B cell (primary cell): ENCODE measurements around the gene DLGAP5. TPM values are rescaled to one million over a fixed set of nuclear protein-coding genes. Genes with fewer than 3 reads are reported as not detected.

ENCODE experiments used
- ATAC-seq: fragments of 200-7000 bp; cut with Tn5 transposase; one replicate; pipeline ENCODE4 v1.10.0; 2021; ENCODE audit warnings: low read depth, mild to moderate bottlenecking, moderate number of reproducible peaks, moderate library complexity
- CTCF ChIA-PET: fragments of 350-600 bp; sonication (Branson Sonifier 250); formaldehyde crosslinking; loops from one replicate; lab custom pipeline; 2021; ENCODE audit warnings: antibody characterized with exemption, inconsistent platforms; lab: Charles Lee
- POLR2A ChIA-PET: fragments of 350-600 bp; sonication (Branson Sonifier 250); formaldehyde crosslinking; loops from one replicate; lab custom pipeline; 2021; ENCODE audit warnings: antibody characterized with exemption; lab: Charles Lee
- DNase-seq: peaks from one replicate; pipeline ENCODE4 v3.0.0; 2013
- H2AFZ ChIP-seq: 2 replicates; pipeline ENCODE4 v1.6.1; 2012; ENCODE audit warnings: mild to moderate bottlenecking, low read depth, low read length; ENCODE audit not compliant: insufficient read depth, poor library complexity, severe bottlenecking
- H3K27ac ChIP-seq, 2 donors: 1 replicate in 1 of 2; 2 replicates in 1 of 2; pipeline ENCODE4 v1.5.1; 2012 to 2013; ENCODE audit warnings: low read length in 2 of 2, mild to moderate bottlenecking in 2 of 2, moderate library complexity in 1 of 2
- H3K27me3 ChIP-seq, 4 experiments: fragments of 200-600 bp in 1 of 4; sonication (generic) in 1 of 4; replicated peaks in 1 of 4; 1 replicate in 2 of 4; 2 replicates in 2 of 4; pipeline versions ENCODE4 v1.6.1 to v1.7.0; 2013 to 2016; ENCODE audit warnings: low read length in 3 of 4, mild to moderate bottlenecking in 2 of 4, mixed read lengths in 1 of 4, moderate library complexity in 1 of 4; ENCODE audit not compliant: insufficient read depth in 4 of 4, control insufficient read depth in 3 of 4; ENCODE audit errors: control extremely low read depth in 1 of 4
- H3K36me3 ChIP-seq, 2 experiments: replicated peaks in 1 of 2; 1 replicate in 1 of 2; 2 replicates in 1 of 2; pipeline versions ENCODE4 v1.6.1 to v1.7.1; 2013; ENCODE audit warnings: low read length in 1 of 2; ENCODE audit not compliant: insufficient read depth in 2 of 2, control insufficient read depth in 1 of 2; ENCODE audit errors: control extremely low read depth in 1 of 2, extremely low read depth in 1 of 2
- H3K4me1 ChIP-seq, 2 donors: fragments of 200-600 bp in 1 of 2; sonication (generic) in 1 of 2; 1 replicate in 1 of 2; 2 replicates in 1 of 2; pipeline versions ENCODE4 v1.5.1 to v1.6.1; 2013 to 2017; ENCODE audit warnings: low read length in 2 of 2; ENCODE audit not compliant: control insufficient read depth in 2 of 2, insufficient read depth in 2 of 2
- H3K4me2 ChIP-seq: replicated peaks from 2 replicates; pipeline ENCODE3; 2012; ENCODE audit warnings: mild to moderate bottlenecking, low read depth, low read length; ENCODE audit not compliant: poor library complexity, severe bottlenecking
- H3K4me3 ChIP-seq, 5 experiments: fragments of 200-600 bp in 1 of 5; sonication (generic) in 1 of 5; 1 replicate in 3 of 5; 2 replicates in 2 of 5; pipeline versions ENCODE4 v1.5.1 to v1.7.0; 2011 to 2016; ENCODE audit warnings: low read length in 4 of 5, mild to moderate bottlenecking in 4 of 5, low read depth in 2 of 5, control low read depth in 1 of 5, moderate library complexity in 1 of 5; ENCODE audit not compliant: insufficient read depth in 1 of 5; ENCODE audit errors: control extremely low read depth in 1 of 5, extremely low read depth in 1 of 5
- H3K79me2 ChIP-seq: fragments of 200-600 bp; sonication (generic); one replicate; pipeline ENCODE4 v1.6.0; 2016; ENCODE audit warnings: low read length; ENCODE audit not compliant: control insufficient read depth, insufficient read depth
- H3K9ac ChIP-seq: fragments of 200-600 bp; sonication (generic); 2 replicates; pipeline ENCODE4 v1.6.1; 2017; ENCODE audit warnings: mild to moderate bottlenecking, low read length, moderate library complexity
- H3K9me3 ChIP-seq, 3 donors: one replicate each; pipeline versions ENCODE4 v1.6.1 to v1.7.1; 2013; ENCODE audit warnings: low read length in 2 of 3; ENCODE audit not compliant: control insufficient read depth in 2 of 3, insufficient read depth in 1 of 3; ENCODE audit errors: control extremely low read depth in 1 of 3
- H4K20me1 ChIP-seq: 2 replicates; pipeline ENCODE4 v1.6.0; 2012; ENCODE audit warnings: mild to moderate bottlenecking, low read length; ENCODE audit not compliant: insufficient read depth, control insufficient read depth, poor library complexity, severe bottlenecking
- H3K27ac Mint-ChIP-seq: one replicate; pipeline ENCODE4 v1.8.0; 2021; ENCODE audit warnings: mixed read lengths
- H3K27me3 Mint-ChIP-seq: one replicate; pipeline ENCODE4 v1.8.0; 2021; ENCODE audit warnings: mixed read lengths
- H3K4me1 Mint-ChIP-seq: one replicate; pipeline ENCODE4 v1.8.0; 2021; ENCODE audit warnings: mixed read lengths
- H3K4me3 Mint-ChIP-seq: one replicate; pipeline ENCODE4 v1.8.0; 2021; ENCODE audit warnings: mixed read lengths
- H3K9me3 Mint-ChIP-seq: one replicate; pipeline ENCODE4 v1.8.0; 2022; ENCODE audit warnings: mixed read lengths; ENCODE audit not compliant: insufficient read depth
- EZH2 ChIP-seq: IDR thresholded peaks from 2 replicates; pipeline ENCODE4 v1.6.1; 2012; ENCODE audit warnings: borderline replicate concordance, low read depth, mild to moderate bottlenecking, moderate library complexity, low read length; ENCODE audit not compliant: insufficient read depth, poor library complexity, severe bottlenecking
- WGBS: methylation state at CpG from one replicate; pipeline ENCODE4 v1.1.5; 2013; ENCODE audit warnings: missing lambda C conversion rate; ENCODE audit not compliant: insufficient coverage; 5-methylcytosine and 5-hydroxymethylcytosine counted together
- intact Hi-C: fragments of 100-400 bp; cut with micrococcal nuclease; formaldehyde crosslinking; loops from one replicate; pipeline ENCODE4 v1.10.0; 2022
- polyA plus RNA-seq: library from polyadenylated mRNA; depleted of rRNA; stranded (reverse); fragments of >200 nt; gene quantifications from 2 replicates; pipeline ENCODE4 v1.2.3, GENCODE V29; 2012
- total RNA-seq, 2 donors: library from RNA; stranded (reverse); fragments of 120-200 nt in 1 of 2; gene quantifications; 1 replicate in 1 of 2; 2 replicates in 1 of 2; pipeline versions ENCODE4 v1.2.3 to v1.2.4, GENCODE V29; 2013 to 2022
- TF ChIP-seq, protein P1 (sequence below): fragments of 200-600 bp; IDR thresholded peaks from one replicate; pipeline ENCODE4 v1.8.0; 2022; ENCODE audit warnings: antibody characterized with exemption, mild to moderate bottlenecking

DLGAP5 gene
- total and polyA plus RNA-seq, 2 donors (not counting 1 experiment from before 2014, with no cell fraction given): 0.12 TPM; not detected in 1

DNA sequence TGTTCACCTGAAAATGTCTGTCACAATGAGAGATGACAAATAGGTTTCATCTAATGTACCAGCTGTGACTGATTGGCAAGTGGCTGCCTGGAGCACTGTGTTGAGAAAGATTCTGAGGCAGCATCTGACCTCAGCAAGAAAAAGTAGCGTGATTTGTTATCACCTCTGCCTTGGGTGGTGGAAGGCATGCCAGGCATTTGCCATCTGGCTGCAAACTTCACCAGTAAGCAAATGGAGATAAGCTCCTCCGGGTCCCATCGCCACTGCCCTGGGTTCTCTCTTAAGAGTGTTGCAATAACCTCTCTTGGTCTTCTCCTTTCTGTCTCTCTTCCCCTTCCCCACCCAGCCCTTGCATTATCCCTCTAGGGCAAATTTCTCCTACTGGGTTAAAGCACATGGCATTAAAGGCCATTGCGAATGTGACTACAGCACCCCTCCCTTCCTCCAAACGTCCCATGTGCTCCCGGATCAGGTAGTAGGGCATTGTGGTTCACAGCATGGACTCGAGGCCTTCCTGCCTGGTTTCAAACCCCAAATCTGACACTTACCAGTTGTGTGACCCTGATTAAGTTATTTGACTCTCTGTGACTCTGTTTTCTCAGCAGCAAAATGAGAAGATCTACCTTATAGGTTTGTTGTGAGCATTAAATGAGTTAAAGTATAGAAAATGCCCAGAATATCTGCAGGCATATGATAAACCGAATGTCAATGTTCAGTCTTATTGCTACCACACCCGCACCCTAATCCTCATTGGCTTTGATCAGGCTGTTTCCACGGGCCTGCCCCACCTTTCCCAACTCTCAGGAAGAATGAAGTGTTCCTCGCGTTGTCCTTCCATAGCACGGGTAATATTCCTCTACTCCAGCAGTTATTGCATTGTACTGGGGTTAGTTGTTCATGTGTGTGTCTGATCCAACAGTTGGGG is 70.6 kb downstream of the DLGAP5 start:
- Histone ChIP-seq H3K4me3 (no peak overlapping the region), H3K36me3 (no peaks in the 10 kb centered on the region), H4K20me1 (no peaks in the 10 kb centered on the region), H3K27me3 (peaks cover 0 to 3% (median 0%) of the 10 kb centered on the region in 4 experiments), H3K9me3 (no peaks in the 10 kb centered on the region), H3K79me2 (no peaks in the 10 kb centered on the region), H3K9ac (no peak overlapping the region), H3K4me2 (no peak overlapping the region), H3K4me1 (peaks cover 0 to 6% of the 10 kb centered on the region in 2 donors), H2AFZ (no peak overlapping the region), H3K27ac (no peak overlapping the region)
- WGBS: 89% methylated on average over 8 of the region's 13 CpGs
- DNase-seq: no peak
- intact Hi-C loops: no loop called here
- Mint-ChIP-seq H3K4me1 (peaks cover 4% of the 10 kb centered on the region), H3K27me3 (peaks cover 4% of the 10 kb centered on the region), H3K27ac (no peak overlapping the region), H3K9me3 (no peaks in the 10 kb centered on the region), H3K4me3 (no peak overlapping the region)
- ChIA-PET POLR2A (no interaction called here), CTCF (no interaction called here)
- no peak for ATAC-seq
- TF ChIP-seq EZH2: no peak
- TF ChIP-seq, protein P1, sequence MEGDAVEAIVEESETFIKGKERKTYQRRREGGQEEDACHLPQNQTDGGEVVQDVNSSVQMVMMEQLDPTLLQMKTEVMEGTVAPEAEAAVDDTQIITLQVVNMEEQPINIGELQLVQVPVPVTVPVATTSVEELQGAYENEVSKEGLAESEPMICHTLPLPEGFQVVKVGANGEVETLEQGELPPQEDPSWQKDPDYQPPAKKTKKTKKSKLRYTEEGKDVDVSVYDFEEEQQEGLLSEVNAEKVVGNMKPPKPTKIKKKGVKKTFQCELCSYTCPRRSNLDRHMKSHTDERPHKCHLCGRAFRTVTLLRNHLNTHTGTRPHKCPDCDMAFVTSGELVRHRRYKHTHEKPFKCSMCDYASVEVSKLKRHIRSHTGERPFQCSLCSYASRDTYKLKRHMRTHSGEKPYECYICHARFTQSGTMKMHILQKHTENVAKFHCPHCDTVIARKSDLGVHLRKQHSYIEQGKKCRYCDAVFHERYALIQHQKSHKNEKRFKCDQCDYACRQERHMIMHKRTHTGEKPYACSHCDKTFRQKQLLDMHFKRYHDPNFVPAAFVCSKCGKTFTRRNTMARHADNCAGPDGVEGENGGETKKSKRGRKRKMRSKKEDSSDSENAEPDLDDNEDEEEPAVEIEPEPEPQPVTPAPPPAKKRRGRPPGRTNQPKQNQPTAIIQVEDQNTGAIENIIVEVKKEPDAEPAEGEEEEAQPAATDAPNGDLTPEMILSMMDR: no peak

DNA sequence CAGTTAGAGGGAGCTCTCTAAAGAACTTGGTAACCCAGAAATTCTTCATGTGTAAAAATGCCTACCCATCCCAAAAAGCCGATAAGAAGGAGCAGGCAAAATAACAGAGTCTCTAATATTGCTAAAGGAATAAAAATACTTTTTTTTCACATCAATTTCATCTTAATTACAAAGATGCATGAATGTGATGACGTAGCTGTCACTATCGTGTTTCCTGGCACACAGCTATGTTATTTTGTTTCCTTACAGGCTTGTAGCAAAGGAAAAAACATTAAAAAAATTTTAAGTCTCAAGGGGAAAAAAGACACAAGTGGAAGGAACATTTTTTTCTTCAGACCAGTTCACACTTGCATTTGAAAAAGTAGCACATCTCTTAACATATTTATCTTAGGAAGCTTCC is 72.6 kb downstream of the DLGAP5 start:
- CTCF ChIA-PET: no interaction called here
- Histone ChIP-seq H3K27me3 (no peaks in the 10 kb centered on the region), H3K9me3 (no peaks in the 10 kb centered on the region), H3K4me1 (no peaks in the 10 kb centered on the region), H3K4me3 (no peak overlapping the region), H3K9ac (no peak overlapping the region), H3K36me3 (no peaks in the 10 kb centered on the region), H4K20me1 (no peaks in the 10 kb centered on the region), H2AFZ (no peak overlapping the region), H3K27ac (no peak overlapping the region), H3K79me2 (no peaks in the 10 kb centered on the region), H3K4me2 (no peak overlapping the region)
- no CpG with 5 or more reads among the region's 3 CpGs for WGBS
- no peak overlapping the region for H3K27ac Mint-ChIP-seq
- no peaks in the 10 kb centered on the region for H3K4me1 Mint-ChIP-seq
- no peaks in the 10 kb centered on the region for H3K9me3 Mint-ChIP-seq
- intact Hi-C loops: no loop called here
- peaks cover 4% of the 10 kb centered on the region for H3K27me3 Mint-ChIP-seq
- H3K4me3 Mint-ChIP-seq: no peak overlapping the region
- POLR2A ChIA-PET: no interaction called here
- no peak for ATAC-seq
- TF ChIP-seq, protein P1: no peak
- no peak for TF ChIP-seq EZH2
- DNase-seq: no peak
